ENCODE measurements around the gene VPS39. TPM values are rescaled to one million over a fixed set of nuclear protein-coding genes. Genes with fewer than 3 reads are reported as not detected.

Gene VPS39
- total RNA-seq, 1 donor from 2014 or later, result 66.9 TPM

GRCh38 chr15:42147431-42147735 is 60.7 kb downstream of the VPS39 start:
- no peaks in the 10 kb centered on the region for H3K79me2 ChIP-seq (ENCODE audit: low read depth)
- no peak overlapping the region for H2AFZ ChIP-seq (replicated peaks)
- Mint-ChIP-seq H3K9me3 (peaks cover 3% of the 10 kb centered on the region), H3K4me3 (no peak overlapping the region), H3K27me3 (ENCODE audit: insufficient read depth, low read depth) (peaks cover 11% of the 10 kb centered on the region), H3K4me1 (peaks cover 8% of the 10 kb centered on the region), H3K36me3 (no peaks in the 10 kb centered on the region), H3K27ac (no peak overlapping the region)
- H3K4me3 ChIP-seq, result no peak overlapping the region
- no peak overlapping the region for H3K4me2 ChIP-seq
- no peak overlapping the region for H3K27ac ChIP-seq
- no peaks in the 10 kb centered on the region for H3F3A ChIP-seq (ENCODE audit: low read depth)
- no peaks in the 10 kb centered on the region for H4K20me1 ChIP-seq (ENCODE audit: low read depth)
- H3K27me3 ChIP-seq, result no peaks in the 10 kb centered on the region
- H3K36me3 ChIP-seq, result no peaks in the 10 kb centered on the region
- no peaks in the 10 kb centered on the region for H3K9me3 ChIP-seq (ENCODE audit: low read depth)
- no peak overlapping the region for H3K9ac ChIP-seq
- TF ChIP-seq CTCF (IDR thresholded peaks at IDR 0.05) (no peak), EZH2phosphoT487 (IDR thresholded peaks at IDR 0.05) (no peak), EZH2 (IDR thresholded peaks at IDR 0.05) (no peak)
- no peak for DNase-seq (ENCODE audit: low spot score)
- no peaks in the 10 kb centered on the region for H3K4me1 ChIP-seq

GRCh38 chr15:42146551-42147430 is 61.3 kb downstream of the VPS39 start:
- Histone ChIP-seq H3K4me2 (no peak overlapping the region), H3F3A (ENCODE audit: low read depth) (no peaks in the 10 kb centered on the region), H3K27me3 (no peaks in the 10 kb centered on the region), H3K79me2 (ENCODE audit: low read depth) (no peaks in the 10 kb centered on the region), H2AFZ (replicated peaks) (peak overlapping the region; percentile 17), H3K4me1 (no peaks in the 10 kb centered on the region), H3K4me3 (no peak overlapping the region), H3K36me3 (no peaks in the 10 kb centered on the region), H4K20me1 (ENCODE audit: low read depth) (no peaks in the 10 kb centered on the region), H3K9me3 (ENCODE audit: low read depth) (no peaks in the 10 kb centered on the region), H3K27ac (no peak overlapping the region), H3K9ac (no peak overlapping the region)
- Mint-ChIP-seq H3K4me1 (peaks cover 8% of the 10 kb centered on the region), H3K4me3 (no peak overlapping the region), H3K36me3 (no peaks in the 10 kb centered on the region), H3K27me3 (ENCODE audit: insufficient read depth, low read depth) (peaks cover 10% of the 10 kb centered on the region), H3K9me3 (peaks cover 3% of the 10 kb centered on the region), H3K27ac (peak overlapping the region; percentile 46)
- DNase-seq (ENCODE audit: low spot score), result no peak
- TF ChIP-seq EZH2phosphoT487 (IDR thresholded peaks at IDR 0.05) (no peak), CTCF (IDR thresholded peaks at IDR 0.05) (no peak), EZH2 (IDR thresholded peaks at IDR 0.05) (no peak)

- H3K79me2 ChIP-seq (ENCODE audit: low read depth), result no peaks in the 10 kb centered on the region
- Mint-ChIP-seq H3K4me3 (no peak overlapping the region), H3K27ac (no peak overlapping the region), H3K36me3 (no peaks in the 10 kb centered on the region), H3K9me3 (peaks cover 3% of the 10 kb centered on the region), H3K27me3 (ENCODE audit: insufficient read depth, low read depth) (peaks cover 12% of the 10 kb centered on the region), H3K4me1 (peaks cover 8% of the 10 kb centered on the region)
- H3K9ac ChIP-seq, result no peak overlapping the region
- no peaks in the 10 kb centered on the region for H3K36me3 ChIP-seq
- no peak overlapping the region for H3K4me3 ChIP-seq
- no peaks in the 10 kb centered on the region for H3K4me1 ChIP-seq
- no peak overlapping the region for H2AFZ ChIP-seq (replicated peaks)
- H3K27ac ChIP-seq, result no peak overlapping the region
- H3K9me3 ChIP-seq (ENCODE audit: low read depth), result no peaks in the 10 kb centered on the region
- no peaks in the 10 kb centered on the region for H3K27me3 ChIP-seq
- H3F3A ChIP-seq (ENCODE audit: low read depth), result no peaks in the 10 kb centered on the region
- TF ChIP-seq EZH2phosphoT487 (IDR thresholded peaks at IDR 0.05) (no peak), EZH2 (IDR thresholded peaks at IDR 0.05) (no peak), CTCF (IDR thresholded peaks at IDR 0.05) (no peak)
- no peak for DNase-seq (ENCODE audit: low spot score)
- no peak overlapping the region for H3K4me2 ChIP-seq
- no peaks in the 10 kb centered on the region for H4K20me1 ChIP-seq (ENCODE audit: low read depth)
Observed at GRCh38 chr15:42145546-42146455, 62.3 kb downstream of the VPS39 start.
